ENCODE data around the gene CYB561D1.

GRCh38 chr1:109516872-109517271, 23.0 kb downstream of the CYB561D1 start:
- TF ChIP-seq CTCF (IDR thresholded peaks at IDR 0.05; ENCODE audit: borderline replicate concordance, extremely low read depth, low read length, poor library complexity, severe bottlenecking) (no peak), EZH2 (IDR thresholded peaks at IDR 0.05; ENCODE audit: borderline replicate concordance, low read depth, low read length, severe bottlenecking) (no peak)
